GM21447 (cell line): ENCODE results near the gene PYROXD2.

Source experiments
- ATAC-seq: cut with Tn5 transposase; IDR thresholded peaks from one replicate; pipeline ENCODE4 v1.9.1; 2021; ENCODE audit not compliant: unreplicated experiment

Gene PYROXD2

DNA sequence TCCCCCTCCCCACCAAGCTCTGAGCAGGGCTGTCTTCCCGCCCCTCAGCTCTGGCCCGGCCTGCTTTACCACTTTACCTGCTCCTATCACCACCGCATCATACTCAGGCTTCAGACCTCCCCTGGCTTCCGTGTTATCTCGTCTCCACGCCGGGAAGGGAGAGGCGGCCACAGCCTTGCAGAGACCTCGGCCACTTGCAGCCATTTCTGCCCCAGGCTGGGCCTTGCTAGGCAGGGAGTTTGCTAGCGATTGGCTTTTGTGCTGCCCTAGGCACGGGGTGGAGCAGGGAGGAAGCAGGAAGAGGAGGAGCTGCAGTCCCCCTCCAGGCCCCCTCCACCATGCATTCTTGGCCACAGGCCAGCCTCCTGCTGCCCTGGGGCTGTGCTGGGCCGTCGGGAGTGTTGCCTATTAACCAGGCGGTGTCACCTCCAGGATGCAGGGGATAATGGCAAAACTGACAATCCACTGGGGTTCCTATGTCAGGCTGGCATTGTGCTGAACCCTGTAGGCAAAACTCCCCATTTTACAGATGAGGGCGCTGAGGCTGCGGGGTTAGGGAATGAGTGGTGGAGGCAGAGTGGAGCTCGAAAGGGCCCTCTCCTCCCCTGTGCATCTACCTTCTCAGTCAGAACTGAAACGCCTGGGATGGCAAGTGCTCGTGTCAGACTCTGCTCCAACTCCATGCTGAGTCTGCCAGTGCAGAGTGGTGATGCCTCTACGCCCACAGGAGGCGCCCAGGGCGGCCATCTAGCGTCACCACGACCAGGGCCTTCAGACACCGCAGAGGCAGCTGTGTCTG, at the start of gene PYROXD2:
Gene PYROXD2 (minus strand): TSS at position 251 of the 799 bp plus-strand sequence. CDS start 47 bp downstream, at position 204.
- ATAC-seq, result peak; percentile 73

DNA sequence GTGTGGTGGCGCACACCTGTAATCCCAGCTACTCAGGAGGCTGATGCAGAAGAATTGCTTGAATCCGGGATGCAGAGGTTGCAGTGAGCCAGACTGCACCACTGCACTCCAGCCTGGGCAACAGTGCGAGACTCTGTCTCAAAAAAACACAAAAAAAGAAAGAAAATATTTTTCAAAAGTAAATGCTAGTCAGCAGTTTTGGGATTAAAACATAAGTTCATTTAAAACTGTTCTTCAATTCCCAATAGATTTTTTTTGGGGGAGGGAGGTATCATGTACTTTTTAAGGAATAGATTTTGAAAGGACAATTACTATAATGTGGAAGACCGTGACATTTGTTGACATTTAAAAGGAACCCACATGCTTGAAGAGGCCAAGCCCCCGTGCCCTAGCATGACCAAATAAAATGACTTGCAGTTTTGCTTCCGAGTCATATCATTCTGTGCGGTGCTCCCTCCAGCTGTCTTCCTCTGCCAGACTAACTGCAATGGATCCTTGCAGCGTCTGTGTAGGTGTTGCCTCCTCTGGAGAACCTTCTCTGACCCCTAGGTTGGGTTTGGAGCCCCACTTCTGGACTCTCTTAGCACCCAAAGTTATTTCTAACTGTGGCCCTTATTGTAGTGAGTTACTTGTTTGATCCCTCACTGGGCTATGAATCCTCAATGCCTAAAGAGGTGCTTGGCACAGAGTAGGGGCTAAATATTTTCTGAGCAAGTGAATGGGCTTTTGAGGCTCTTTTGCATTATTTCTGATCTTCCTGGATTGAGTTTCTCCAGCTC, 49.2 kb upstream of the PYROXD2 start:
- no peak for ATAC-seq

DNA sequence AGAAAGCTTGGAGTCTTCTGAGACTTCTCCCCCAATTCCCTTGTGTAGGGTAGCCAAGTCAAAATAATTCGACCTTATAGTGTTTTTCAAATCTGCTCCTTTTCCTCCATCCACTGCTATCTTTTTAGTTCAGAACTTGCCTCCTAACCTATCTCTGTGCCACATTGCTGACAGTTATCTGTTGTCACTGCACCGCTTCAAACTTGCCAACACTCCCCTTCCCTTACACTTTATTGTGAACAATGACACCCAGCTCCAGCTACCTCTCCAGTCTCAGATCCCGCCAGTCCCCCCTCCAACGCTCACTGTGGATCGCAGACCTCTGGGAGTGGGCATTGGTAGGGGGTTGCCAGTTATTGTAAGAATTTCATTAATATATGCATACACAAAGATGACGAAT, 48.0 kb upstream of the PYROXD2 start:
- ATAC-seq, result no peak

DNA sequence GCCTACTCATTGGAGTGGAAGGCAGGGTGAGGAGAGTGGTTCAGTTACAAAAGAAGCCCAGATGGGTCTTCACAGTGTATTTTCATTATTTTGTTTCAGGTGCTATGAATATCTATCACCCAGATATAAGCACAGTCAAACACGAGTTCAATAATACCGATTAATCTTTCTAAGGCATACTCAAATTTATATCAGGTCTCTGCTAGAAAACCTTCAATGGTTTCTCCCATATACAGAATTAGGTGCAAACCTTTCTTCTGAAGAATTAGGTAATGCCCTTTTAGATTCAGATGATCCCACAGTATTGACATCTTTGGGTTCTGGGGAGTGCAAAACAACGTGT, 46.5 kb upstream of the PYROXD2 start:
- ATAC-seq, result no peak

DNA sequence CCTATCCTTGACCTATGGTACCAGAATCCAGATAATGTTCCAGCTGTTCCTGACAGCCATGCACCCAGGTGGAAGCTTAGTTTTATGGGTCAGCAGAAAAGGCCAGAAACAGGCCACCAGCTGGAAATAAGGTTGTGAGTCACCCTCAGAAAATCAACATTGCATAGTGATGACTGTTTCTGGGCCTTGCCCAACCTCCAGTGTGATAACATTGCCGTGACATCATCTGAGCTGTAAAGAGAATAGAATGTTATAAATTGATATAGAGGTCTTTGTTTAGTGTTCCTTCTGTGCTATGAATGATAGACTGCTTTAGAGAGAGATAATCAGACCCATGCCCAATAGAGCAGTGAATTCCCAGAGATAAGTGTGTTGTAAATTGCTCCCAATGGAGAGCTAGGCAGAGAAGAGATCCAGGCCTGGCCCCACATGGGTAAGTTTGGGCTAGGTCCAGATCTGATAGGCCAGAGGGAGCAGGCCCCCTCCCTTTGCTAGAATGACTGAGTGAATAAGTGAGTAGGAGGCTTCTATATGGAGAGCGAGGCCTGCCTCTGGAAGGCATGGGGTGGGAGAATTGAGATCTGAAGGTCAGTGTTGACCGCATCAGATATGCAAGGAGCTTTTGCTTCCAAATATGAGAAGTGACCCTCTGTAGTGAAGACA, 46.0 kb upstream of the PYROXD2 start:
- ATAC-seq, result no peak

DNA sequence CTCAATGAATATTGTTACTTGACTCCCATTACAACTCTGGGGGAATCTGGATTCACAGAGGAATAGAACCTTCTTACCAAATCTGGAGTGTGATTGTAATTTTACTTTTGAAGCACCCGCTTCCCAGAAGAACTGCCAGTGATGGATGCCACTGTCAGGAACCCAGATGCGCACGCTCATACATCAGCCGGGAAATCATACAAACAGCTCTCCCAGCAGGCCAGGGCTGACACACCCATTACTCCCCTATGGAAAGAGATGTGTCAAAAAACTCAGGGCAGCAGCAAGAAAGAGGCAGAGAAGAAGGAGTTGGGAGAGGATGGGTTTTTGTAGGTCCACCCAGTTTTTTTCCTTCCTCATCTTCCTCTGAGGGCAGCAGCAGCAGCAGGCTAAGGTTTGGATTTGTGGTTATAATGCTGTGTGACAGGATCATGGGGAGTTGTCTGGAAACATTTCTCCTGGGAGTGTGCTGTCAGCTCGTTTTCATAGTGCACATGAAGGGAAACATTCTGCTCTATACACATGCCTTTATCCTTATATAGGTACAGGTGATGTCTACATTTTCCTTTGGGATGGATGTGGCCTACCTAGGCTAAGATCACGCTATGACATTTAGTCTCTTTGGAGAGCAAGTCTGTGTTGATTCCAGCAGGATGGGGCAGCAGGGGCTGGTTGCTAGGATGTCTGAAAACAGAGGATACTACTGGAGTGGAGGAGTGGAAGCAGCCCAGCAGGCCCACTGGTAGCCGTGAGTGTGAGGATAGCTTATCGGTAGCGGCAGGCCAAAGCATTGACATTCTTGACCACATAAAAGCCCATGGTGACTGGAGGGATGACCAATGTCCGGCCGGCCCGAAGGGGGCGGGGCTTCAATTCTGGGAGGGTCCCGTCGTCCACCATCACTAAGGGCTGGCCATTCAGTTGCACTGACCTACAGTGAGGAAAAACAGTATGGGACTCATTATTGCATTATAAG, 44.1 kb upstream of the PYROXD2 start:
- no peak for ATAC-seq

DNA sequence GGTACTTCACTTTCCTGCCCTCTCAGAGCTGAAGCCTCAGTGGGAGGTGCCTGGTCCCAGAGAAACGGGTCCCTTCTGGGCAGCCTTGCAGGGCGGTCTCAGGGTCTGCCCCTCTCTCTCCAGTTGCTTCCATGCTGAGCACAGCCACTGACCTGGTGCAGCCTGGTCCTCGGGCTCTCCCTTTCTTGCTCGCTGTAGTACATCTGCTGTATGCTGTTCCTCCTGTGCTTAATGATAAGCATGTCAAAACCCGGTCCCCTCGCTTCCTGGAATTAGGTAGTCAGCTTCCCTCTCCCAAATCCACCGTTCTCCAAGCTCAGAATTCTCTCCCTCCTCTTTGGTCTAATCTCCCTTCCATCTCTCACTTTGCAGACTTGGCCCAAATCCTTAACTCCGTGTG, 42.7 kb upstream of the PYROXD2 start:
- no peak for ATAC-seq

DNA sequence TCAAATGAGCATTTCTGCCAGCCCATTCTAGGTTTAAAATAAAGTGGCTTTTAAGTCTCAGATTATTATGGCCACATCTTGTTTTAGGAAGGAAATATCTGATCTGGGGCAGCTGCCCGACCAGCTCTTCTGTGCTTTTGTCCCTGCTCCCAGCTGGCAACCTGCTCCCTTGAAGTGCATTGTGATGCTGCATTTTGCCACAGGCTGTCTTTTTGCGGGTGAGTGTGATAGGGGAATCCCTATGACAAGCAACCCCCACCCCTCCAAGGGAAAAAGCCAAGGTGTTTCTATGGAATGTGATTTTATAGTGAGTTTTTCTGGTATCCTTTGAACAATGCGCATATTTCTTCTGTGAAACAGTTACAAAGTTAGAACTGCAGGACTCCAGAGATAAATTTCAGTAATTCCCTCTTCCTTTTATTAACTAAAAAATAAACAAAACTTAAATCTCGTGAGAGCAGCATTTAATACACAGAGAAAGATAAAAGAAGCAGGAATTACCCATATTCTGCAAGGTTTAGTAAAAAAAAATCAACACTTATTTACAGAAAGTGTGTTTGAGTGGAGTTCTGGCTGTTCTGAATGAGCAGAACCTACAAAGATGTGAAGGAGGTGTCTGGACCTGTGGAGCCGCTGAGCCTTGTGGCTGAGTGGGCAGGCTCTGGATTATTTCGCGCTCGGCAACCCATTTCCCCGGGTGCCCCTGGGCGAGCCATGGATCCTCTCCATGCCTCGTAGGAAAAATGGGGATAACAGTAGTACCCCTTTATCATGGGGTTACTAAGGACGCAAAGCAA, 41.9 kb upstream of the PYROXD2 start:
- no peak for ATAC-seq

DNA sequence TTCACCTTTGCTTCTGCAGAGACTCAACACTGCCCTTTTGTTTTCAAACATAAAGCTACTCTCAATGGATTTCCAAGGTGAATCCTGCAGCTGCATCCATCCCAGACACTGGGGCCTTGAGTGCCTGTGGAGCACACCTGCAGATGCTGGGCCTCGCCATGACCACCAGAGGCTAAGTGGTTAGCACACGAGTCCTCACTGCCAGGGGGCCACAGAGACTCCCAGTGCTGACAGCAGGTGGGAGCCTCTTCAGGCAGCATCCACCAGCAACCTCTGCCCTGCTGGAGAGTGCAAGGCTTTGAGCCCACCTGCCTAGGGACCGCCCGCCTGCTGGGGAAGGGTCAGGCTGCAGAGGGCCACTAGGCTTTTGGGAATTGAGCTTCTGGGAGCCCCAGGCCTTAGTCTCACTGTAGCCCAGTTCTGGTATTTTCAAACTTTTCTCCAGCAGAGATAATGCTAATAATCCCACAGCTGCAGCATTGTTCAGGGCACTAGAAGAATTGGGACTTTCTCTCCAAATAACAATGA, 41.1 kb upstream of the PYROXD2 start:
- no peak for ATAC-seq

DNA sequence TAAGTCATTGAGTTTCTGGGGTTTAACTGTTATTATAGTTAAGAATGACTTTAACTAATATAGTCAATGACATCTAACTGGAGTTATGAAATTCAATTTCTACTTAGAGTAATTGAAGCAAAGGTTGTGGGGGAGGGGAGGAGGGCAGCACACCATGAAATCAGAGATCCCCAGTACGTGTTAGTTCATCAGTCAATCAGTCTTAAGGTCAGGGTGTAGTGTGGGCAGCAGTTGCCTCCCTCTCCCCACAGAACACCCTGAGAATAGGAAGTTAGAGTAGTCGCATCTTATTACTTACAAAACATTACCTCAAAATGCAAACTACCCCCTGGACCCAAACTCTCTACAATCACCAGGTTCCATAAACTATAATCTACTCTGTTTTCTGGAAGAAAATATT, 38.7 kb upstream of the PYROXD2 start:
- no peak for ATAC-seq

DNA sequence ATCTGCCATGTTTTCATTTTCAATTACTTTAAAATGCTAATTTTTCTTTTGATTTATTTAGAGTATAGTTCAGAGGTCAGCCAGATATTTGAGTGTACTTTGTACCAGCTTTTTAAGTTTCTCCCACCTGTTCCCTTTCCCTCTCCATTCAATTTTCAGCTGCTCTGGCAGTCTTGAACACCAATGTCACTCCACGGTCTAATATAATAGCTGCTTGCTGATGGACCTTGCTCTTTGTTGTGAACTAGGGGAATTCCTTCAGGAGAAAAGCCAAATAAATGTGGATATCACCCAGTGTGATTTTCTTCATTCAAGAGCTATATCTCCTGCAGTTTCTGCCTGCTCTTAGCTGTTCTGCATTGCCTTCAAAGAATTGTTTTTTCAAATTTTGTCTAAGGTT, 35.6 kb upstream of the PYROXD2 start:
- no peak for ATAC-seq

DNA sequence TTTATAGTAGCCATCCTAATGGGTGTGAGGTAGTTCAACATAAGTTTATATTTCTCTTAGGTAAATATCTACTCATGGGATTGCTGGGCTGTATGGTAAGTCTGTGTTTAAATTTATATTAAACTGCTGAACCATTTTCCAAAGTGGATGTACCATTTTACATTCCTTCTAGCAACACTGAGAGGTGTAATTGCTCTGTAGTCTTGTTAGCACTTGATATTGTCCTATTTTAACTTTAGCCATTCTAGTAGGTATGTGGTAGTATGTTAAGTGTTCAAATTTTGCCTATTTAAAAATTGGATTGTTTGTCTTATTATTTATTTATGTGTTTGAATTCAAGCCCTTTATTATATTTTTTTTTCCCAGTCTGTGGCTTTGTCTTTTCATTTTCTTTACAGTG, 34.3 kb upstream of the PYROXD2 start:
- no peak for ATAC-seq

DNA sequence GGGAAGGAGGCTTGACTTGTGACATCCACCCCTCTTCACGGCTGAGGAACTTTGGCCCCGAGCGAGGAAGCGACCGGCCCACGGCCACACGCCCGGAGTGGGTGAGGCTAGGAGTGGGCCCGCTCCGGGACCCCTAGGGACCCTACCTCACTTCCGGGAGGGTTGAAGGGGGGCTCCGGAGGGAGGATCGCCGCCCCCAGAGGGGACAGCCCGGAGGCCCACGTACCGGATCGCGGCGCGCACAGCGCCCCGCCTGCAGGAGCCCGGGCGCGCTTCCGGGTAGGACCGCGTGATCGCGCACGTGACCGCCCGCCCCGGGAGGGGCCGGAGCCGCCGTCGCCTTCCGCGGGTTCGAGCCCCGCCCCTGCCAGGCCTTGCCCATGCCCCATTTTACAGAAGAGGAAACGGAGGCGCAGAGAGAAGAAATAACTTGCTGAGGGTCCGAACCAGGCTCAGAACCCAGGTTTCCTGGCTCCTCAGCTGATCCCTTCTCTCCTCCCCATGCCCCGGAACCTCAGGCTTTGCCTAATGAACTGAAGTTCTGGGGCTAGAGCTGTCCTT, 31.8 kb upstream of the PYROXD2 start, which contains the start of gene HPS1:
Gene HPS1 (minus strand): TSS at position 275 of the 561 bp plus-strand sequence. CDS start 3,695 bp downstream, outside the sequence.
- ATAC-seq, result peak; percentile 77

DNA sequence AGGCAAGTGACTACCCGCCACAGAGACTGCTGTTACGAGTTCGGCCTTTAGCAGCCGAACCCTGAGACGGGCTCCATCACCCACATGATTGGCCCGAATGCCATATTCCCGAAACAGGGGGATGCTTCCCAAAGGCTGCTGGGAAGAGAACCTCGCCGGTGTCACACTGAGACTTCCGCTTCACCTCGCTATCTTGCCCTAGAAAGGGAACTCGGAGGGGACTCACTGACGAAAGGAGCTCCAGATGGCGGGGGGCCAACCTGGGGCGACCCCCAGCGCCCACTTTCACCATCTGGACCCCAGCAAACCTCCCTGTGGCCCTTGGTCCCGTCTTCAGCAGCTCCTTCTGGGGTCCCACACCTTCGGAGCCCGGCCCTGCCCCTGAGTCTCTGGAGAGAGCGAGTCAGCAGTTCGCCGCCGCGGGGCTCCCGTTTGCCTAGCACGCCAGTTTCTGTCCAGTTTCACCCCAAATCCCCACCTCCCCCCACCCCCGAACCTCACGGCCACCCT, 31.2 kb upstream of the PYROXD2 start:
- ATAC-seq, result peak; percentile 44

DNA sequence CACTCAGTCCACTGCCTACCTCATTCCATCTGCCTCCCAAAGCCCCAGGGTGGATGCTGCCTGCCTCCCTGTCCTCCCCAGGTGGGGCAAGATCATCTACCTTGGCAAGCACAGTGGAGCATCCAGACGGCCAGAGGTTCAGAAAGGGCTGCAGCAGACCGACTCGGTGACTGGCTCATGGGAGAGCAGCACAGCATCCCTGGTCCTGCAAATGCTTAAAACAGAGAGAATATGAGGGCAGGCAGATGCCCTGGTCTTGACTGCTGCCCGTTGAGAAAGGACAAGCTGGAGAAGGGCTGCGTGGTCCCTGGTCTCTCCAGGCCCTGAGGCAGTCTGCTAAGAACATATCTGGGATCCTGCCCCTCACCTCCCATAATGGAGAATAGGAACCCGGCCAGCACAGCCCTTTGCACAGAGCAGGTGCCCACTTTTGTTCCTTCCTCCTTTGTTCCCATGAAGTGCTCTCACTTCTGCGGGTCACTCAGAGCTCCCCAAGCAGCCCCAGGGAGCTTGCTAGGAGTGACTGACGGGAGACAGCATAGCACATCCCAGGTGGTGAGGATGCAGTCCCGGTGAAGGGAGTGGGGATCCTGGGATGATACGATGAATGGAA, 30.3 kb upstream of the PYROXD2 start:
- ATAC-seq, result no peak

DNA sequence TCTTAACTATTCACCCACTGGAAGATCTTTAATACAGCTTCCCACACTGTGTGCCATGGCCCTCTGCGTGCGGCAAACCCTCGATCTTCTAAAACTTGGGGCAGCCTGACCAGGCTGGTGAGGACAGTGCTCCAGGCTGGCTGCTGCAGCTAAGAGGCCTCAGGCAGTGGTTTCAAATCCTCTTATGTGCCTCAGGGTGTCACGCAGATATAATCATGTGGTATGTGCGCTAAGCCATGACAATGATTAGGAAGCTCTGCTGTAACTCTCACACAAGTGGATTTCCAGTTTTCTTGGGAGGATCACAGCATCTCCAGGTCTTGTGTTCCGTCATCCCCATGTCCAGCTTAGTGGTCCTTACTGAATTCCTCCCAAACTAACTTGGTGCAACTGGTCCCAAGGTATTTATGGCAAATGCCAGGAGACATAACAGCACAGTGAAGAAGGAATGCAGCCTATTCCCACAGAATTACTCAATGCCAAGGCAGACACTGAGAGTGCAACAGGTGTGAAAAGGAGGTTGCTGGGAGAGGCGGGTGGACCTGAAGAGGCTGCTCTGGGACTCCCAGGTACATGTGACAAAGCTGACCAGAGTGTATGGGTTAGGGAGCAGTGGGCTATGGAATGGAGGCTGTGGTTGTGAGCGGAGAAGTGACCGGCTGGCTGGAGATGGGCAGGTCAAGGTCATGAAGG, 29.5 kb upstream of the PYROXD2 start:
- no peak for ATAC-seq

DNA sequence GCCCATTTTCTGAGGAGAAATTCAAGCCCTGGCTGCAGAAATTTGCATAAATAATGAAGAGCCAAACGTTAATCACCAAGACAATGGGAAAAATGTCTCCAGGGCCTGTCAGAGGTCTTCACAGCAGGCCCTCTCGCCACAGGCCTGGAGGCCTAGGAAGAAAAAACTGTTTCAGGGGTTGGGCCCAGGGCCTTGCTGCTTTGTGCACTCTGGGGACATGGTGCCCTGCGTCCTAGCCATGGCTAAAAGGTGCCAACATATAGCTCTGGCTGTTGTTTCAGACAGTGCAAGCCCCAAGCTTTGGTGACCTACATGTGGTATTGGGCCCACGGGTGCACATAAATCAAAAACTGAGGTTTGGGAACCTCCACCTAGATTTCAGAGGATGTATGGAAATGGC, 23.7 kb upstream of the PYROXD2 start:
- ATAC-seq, result no peak

DNA sequence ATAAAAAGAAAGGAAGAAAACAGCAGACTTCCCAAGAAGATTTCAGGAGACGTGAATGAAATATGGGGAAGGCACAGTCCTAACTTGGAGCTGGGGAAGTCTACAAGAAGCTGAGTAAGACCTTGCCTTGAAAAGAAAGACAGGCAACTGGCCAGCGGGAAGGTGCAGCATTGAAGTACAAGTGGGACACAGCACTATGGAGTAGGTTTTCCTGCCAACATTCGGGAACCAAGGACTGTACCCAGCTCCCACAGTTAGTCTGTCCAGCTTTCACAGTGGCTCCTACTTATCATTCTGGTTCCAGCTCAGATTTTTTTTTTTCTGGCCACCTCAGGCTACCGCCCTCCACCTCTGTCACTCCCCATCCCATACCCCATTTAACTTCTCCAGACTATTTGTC, 21.7 kb upstream of the PYROXD2 start:
- no peak for ATAC-seq
